Panc1 (cell line): Measurements from ENCODE around the gene SLCO4A1. TPM values are rescaled to one million over a fixed set of nuclear protein-coding genes. Genes with fewer than 3 reads are reported as not detected.

Experiments
- ATAC-seq: fragments of 200-7000 bp; cut with Tn5 transposase; 2 replicates; pipeline ENCODE4 v1.9.1; 2020; ENCODE audit warnings: mild to moderate bottlenecking, moderate library complexity
- BruUV-seq: library from RNA; stranded (reverse); fragments of 400-500 nt; replicated peaks from 2 replicates; lab custom pipeline; 2021; lab: Mats Ljungman, UMichigan
- CTCF ChIA-PET: fragments of 300-600 bp; sonication (Branson Sonifier 250); formaldehyde crosslinking; loops from one replicate; lab custom pipeline; 2022; ENCODE audit warnings: antibody characterized with exemption; lab: Charles Lee
- POLR2A ChIA-PET: fragments of 300-600 bp; sonication (Branson Sonifier 250); formaldehyde crosslinking; loops from one replicate; lab custom pipeline; 2022; ENCODE audit warnings: antibody characterized with exemption; lab: Charles Lee
- DNase-seq: peaks from one replicate; pipeline ENCODE4 v3.0.0-alpha.2; 2010; ENCODE audit warnings: low read depth, low spot score
- H3K27ac ChIP-seq: 2 replicates; pipeline ENCODE4 v1.5.1; 2011; ENCODE audit warnings: mild to moderate bottlenecking, low read length, inconsistent platforms
- H3K27me3 ChIP-seq: fragments of 200-500 bp; sonication (Bioruptor generic); 2 replicates; pipeline ENCODE4 v1.6.0; 2014; ENCODE audit warnings: low read length, inconsistent platforms; ENCODE audit not compliant: control insufficient read depth, insufficient read depth
- H3K36me3 ChIP-seq: fragments of 200-500 bp; sonication (Bioruptor generic); 2 replicates; pipeline ENCODE4 v1.5.1; 2014; ENCODE audit warnings: inconsistent platforms, mild to moderate bottlenecking, low read length, moderate library complexity; ENCODE audit not compliant: control insufficient read depth, insufficient read depth
- H3K4me1 ChIP-seq: 2 replicates; pipeline ENCODE4 v1.5.1; 2011; ENCODE audit warnings: inconsistent platforms, mild to moderate bottlenecking, low read length, moderate library complexity; ENCODE audit not compliant: control insufficient read depth, insufficient read depth
- H3K4me3 ChIP-seq, 2 experiments: 2 replicates each; pipeline ENCODE4 v1.5.1; 2011 to 2012; ENCODE audit warnings: low read depth in 2 of 2, low read length in 2 of 2, mild to moderate bottlenecking in 2 of 2, inconsistent platforms in 1 of 2, moderate library complexity in 1 of 2
- H3K9me3 ChIP-seq: fragments of 200-500 bp; sonication (Bioruptor generic); 2 replicates; pipeline ENCODE4 v1.5.1; 2014; ENCODE audit warnings: low read depth, mild to moderate bottlenecking, inconsistent platforms, low read length, moderate library complexity; ENCODE audit not compliant: control insufficient read depth, insufficient read depth
- CTCF ChIP-seq: fragments of 450-650 bp; IDR thresholded peaks from 2 replicates; pipeline ENCODE4 v1.5.1; 2017; ENCODE audit warnings: mild to moderate bottlenecking
- POLR2AphosphoS5 ChIP-seq: IDR thresholded peaks from 2 replicates; pipeline ENCODE4 v1.6.1; 2012; ENCODE audit warnings: mild to moderate bottlenecking, low read depth, low read length, moderate library complexity
- REST ChIP-seq, 2 experiments: IDR thresholded peaks; 2 replicates each; pipeline ENCODE4 v1.6.1; 2011 to 2012; ENCODE audit warnings: low read depth in 2 of 2, control low read depth in 1 of 2, low read length in 1 of 2, mild to moderate bottlenecking in 1 of 2, moderate library complexity in 1 of 2; ENCODE audit not compliant: insufficient read depth in 1 of 2
- SIN3A ChIP-seq: IDR thresholded peaks from 2 replicates; pipeline ENCODE4 v1.6.1; 2012; ENCODE audit warnings: low read depth, mild to moderate bottlenecking, low read length, moderate library complexity, borderline replicate concordance; ENCODE audit not compliant: insufficient read depth
- TCF7L2 ChIP-seq: IDR thresholded peaks from 2 replicates; pipeline ENCODE4 v1.6.1; 2011; ENCODE audit warnings: mild to moderate bottlenecking, low read depth, low read length, inconsistent platforms
- in situ Hi-C: cut with HindIII; loops from 2 replicates; pipeline ENCODE4 v1.10.0; 2016; ENCODE audit warnings: low sequenced_read_pairs, low pct_unique_long_range_greater_than_20kb
- intact Hi-C: fragments of 100-400 bp; cut with micrococcal nuclease; formaldehyde crosslinking; loops from one replicate; pipeline ENCODE4 v1.10.0; 2022; ENCODE audit not compliant: unreplicated experiment
- total RNA-seq: library from RNA; stranded (reverse); gene quantifications from one replicate; pipeline ENCODE4 v1.2.1, GENCODE V29; 2021; ENCODE audit not compliant: unreplicated experiment

SLCO4A1 gene
- total RNA-seq, 1 experiment from 2014 or later, result 167 TPM

GRCh38 chr20:62706344-62706743, 64.0 kb downstream of the SLCO4A1 start:
- Histone ChIP-seq H3K9me3 (no peaks in the 10 kb centered on the region), H3K4me3 (no peak overlapping the region), H3K4me1 (peaks cover 71% of the 10 kb centered on the region), H3K27ac (peak overlapping the region; percentile 91), H3K27me3 (no peaks in the 10 kb centered on the region), H3K36me3 (peaks cover 3% of the 10 kb centered on the region; the same call in 1 of the 2 replicates)
- TF ChIP-seq SIN3A (no peak), POLR2AphosphoS5 (no peak)
- intact Hi-C loops, result no loop called here
- ChIA-PET POLR2A (no interaction called here), CTCF (interaction anchor here (0.9 kb wide), 2 partner anchors 85 to 101 kb away, joined by 3 read pairs; no protein-coding TSS in a partner anchor)
- no TSS peak for BruUV-seq
- DNase-seq (no peak), ATAC-seq (no peak)
- in situ Hi-C loops, result no loop called here

GRCh38 chr20:62706857-62707256, 64.6 kb downstream of the SLCO4A1 start:
- TF ChIP-seq REST (IDR thresholded peaks at IDR 0.05; ENCODE audit: insufficient read depth in 1 of 2, low read depth in 2 of 2, low read length in 1 of 2), result no peak
- TF ChIP-seq POLR2AphosphoS5, result no peak
- TF ChIP-seq CTCF, result no peak
- TF ChIP-seq TCF7L2, result no peak
- no peak for TF ChIP-seq SIN3A
- H3K4me3 ChIP-seq, result no peak overlapping the region
- intact Hi-C loops, result no loop called here
- ATAC-seq, result no peak
- no peaks in the 10 kb centered on the region for H3K9me3 ChIP-seq
- no TSS peak for BruUV-seq
- peaks cover 70% of the 10 kb centered on the region for H3K4me1 ChIP-seq
- H3K27ac ChIP-seq, result peak overlapping the region; percentile 78
- ChIA-PET POLR2A (interaction anchor here (0.6 kb wide), 1 partner anchor 102 kb away, joined by 4 read pairs; no protein-coding TSS in a partner anchor), CTCF (interaction anchor here (0.5 to 1.5 kb wide), 4 partner anchors 39 to 85 kb away, joined by 3 to 12 read pairs (median 4); no protein-coding TSS in a partner anchor)
- H3K36me3 ChIP-seq, result peaks cover 3% of the 10 kb centered on the region; the same call in 1 of the 2 replicates
- H3K27me3 ChIP-seq, result no peaks in the 10 kb centered on the region
- in situ Hi-C loops, result no loop called here
- DNase-seq, result no peak
